ENCODE measurements around the gene IGLON5.

The IGLON5 gene

DNA sequence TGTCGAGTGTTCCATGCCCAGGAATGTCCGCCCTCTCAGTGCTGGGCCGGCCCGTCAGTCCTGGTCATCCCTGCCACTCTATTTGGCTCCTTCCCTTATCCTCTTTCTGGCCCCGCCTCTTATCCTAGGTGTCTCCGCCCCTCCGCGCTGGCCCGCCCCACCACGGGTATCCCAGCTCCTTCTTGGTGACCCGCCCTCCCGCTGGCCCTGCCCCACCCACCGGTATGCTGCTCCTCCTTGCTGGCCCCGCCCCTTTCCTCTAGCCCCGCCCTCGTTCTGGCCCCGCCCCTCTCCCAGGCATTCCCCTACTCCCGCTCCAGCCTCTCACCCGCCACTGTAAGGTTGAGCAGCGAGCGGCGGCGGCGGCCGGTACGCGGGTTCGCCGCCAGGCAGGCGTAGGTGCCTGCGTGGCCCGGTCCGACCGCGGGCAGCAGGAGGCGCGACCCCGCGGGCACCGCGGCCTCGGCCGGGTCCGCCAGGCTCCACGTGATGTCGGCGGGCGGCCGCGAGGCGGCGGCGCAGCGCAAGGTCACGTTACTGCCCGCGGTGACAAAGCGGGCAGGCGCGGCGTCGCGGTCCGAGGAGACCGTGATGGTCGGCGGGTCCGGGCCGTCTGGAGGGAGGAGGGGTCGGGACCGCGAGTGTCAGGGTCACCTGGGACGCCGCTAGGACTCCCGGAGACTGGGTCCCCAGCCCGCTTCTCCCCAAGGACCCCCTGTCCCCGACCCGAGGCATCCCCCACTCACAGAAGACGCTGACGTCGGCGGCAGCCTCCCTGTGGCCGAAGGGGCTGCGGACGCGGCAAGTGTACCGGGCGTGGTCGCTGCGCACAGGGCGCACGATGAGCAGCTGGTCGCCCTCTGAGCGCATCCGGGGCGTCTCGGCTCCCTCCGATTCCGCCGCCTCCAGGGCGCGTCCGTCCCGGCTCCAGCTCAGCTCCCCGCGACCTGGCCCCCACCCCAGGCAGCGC is 28.5 kb downstream of the IGLON5 start:
- peak; percentile 78 to 86 for DNase-seq

DNA sequence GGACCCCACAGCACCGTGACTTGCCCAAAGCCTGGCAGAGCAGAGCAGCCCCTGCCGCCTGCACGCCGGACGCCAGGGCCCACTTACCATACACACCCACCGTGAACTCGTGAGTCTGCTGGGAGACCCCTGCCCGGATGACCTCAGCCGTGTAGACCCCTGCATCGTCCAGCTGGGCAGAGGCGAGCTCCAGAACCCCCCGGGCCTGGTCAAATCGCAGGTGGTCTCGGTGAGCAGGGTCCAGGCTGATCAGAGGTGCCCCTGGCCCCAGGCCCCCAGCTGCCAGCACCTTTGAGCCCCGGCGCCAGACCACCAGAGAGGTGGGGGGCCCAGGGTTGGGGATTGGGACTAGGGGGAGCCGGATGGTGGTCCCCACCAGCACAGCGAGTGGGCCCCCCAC is 29.6 kb downstream of the IGLON5 start:
- no peak for DNase-seq

DNA sequence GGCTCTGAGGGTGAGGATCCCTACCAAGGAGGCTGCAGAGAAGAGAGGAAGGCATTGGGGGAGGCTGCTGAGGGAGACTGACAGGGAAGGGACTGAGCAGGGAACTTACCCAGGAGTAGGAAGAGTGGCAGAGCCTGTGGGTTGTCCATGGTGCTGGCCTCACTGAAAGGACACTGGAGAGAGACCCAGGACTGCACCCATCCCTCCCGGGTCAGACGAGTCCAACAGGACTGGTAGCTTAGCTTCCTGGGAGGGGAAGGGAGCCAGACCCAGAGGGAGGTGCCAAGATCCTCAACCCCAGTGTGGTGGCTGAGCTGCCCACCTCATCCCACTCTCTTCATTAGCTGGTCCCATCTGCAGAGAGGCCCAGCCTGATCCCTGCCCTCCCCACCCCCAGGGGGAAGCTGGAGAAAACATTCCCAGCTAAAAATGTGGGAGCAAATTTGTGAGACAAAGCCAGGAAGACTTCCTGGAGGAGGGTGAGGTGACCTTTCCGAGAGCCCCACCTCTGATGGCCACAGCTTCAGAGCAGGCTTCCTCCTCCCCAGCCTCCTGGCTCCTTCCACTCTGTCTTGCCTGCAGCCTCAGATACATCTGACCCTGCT is 30.6 kb downstream of the IGLON5 start, which contains the start of gene VSIG10L:
TSS of gene VSIG10L (minus strand) at position 164 of the 605 bp plus-strand sequence. CDS start at position 149, 15 bp downstream.
- DNase-seq, result no peak

DNA sequence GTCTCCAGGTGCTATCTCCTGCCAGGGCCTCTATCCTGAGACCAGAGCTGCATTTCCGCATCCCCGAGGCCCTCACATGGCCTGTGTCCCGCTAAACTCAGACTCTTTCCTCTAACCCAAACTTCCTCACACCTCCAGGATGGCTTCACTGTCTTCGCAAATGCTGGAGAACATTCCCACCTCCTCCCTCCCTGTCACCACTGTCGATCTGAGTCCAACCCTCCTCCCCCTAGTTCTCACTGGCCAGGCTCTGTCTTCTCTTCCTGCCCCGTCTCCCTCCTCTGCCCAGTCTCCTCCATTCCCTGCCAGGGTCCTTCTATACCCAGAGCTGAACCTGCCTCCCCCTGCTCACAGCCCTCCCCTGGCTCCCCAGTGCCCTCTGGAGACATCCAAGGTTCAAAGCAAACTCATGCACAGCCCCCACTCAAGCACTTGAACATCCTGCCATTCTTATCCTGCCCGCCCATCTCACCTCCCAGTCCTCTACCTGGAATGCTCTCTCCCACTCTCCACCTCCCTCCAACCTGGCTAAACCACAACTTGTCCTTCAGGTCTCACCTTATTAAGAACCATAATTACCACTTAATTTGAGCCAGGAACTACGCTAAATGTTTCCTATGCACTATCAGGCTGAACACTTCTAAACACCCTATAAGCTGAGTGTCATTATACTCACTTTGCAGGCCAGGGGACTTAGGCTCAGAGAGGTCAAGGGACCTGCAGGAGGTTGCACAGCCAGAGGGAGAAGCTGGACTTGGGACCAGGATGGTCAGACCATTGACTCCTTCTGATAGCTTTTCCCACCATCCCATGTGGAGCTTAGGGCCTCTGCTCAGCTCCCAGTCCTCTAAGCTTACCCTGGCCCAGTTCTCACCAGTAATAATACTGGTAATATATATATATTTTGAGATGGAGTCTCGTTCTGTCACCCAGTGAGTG is 31.5 kb downstream of the IGLON5 start:
- DNase-seq, result no peak

DNA sequence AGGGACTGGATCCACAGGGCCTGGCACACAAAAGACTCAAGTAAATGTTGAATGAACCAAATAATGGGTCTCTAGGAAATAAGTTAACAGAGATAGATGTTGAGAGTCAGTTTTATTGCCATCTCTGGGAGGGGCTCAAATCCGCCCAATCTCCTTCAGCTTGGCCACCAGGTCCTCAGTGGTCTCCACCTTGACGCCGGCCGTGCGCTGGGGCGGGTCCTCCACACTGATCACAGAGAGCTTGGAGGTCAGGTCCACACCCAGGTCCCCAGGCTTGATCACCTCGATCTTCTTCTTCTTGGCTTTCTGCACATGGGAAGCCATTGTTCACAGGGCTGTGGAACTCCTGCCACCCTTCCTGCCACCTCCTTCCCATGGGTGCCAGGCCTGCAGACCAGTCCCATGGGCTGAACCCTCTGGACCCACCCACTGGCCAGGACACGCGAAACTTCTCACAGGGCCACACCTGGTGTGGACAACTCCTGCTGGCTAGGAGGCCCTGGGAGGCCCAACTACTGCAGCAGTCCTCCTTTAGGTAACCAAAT is 33.7 kb downstream of the IGLON5 start:
- no peak for DNase-seq

DNA sequence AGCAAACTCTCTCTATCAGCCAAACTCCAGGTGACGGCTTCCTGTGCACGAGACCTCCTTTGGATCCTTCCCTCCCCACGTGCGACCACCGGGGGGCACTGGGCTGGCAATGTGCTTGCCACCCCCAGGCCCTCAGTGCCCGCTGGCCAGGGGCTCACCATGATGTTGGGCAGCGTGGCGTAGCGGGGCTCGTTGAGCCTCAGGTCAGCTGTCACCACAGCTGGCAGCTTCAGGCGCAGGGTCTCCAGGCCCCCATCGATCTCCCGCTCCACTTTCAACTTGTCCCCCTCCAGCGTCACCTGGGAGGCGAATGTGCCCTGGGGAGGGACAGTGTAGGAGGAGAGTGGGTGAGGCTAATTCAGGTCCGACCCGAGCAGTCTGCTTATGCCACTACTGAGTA is 35.3 kb downstream of the IGLON5 start:
- DNase-seq, result no peak

DNA sequence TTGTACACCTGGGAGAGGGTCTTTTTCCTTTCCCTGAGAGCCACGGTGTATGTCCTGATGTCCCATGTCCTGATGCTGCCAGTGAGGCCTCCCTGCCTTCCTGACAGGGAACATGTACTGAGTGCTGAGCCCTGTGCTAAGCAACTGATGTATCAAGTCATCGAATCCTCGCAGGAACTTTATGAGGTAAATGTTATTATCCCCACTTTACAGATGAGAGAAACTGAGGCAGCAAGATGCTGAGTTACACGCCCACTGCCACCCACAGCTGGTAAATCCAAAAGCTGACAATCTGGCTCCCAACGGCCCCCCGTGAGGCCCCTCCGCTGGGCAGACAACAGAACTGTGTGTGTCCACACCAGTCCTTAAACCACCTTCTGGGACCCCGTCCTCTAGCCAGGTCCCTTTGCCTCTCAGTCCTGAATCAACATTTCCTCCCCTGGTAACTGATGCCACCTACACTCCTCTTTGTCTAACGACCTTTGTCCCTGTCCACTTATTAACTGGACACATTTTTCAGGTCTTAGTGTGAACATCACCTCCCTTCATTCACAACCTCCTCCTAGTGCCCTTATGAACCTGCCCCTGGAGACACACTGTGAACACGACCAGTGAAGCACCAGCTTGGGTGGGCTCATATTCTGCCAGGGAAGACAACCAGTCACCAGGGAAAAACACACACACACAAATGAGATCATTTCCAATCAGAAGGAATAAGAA is 35.9 kb downstream of the IGLON5 start:
- no peak for DNase-seq

DNA sequence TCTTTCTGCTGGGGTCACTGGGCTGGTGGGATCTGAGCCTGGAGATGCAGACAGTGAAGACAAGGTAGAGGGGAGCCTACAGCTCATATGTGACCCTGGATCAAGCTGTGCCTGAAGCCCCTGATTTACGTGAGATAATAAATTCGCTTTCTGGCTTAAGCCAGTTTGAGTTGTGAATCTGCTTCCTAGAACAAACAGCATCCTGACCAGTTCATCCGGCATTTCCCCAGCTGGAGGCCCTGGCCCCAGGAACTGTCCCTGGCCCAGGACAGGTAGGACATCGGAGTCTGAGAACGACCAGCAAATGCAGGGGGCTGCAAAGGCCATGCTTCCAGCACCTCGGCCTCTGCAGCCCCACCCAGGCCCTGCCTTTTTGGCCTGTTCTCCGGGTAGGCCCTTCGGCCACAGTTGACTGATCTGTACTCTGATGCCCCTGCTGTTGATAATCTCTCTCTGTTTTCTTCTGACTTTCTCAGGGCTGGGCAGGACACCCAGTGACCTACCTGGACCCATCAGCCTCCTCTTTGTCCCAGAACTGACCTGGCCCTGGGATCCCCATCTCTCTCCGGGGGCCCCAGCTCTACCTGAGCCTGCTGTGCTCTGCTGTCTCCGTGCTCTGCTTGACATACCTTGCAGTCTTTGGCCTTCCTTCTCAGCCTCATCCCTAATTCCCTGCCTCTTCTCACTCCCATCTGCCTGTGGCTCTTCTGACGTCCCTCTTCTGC is 40.0 kb downstream of the IGLON5 start:
- DNase-seq, result no peak

DNA sequence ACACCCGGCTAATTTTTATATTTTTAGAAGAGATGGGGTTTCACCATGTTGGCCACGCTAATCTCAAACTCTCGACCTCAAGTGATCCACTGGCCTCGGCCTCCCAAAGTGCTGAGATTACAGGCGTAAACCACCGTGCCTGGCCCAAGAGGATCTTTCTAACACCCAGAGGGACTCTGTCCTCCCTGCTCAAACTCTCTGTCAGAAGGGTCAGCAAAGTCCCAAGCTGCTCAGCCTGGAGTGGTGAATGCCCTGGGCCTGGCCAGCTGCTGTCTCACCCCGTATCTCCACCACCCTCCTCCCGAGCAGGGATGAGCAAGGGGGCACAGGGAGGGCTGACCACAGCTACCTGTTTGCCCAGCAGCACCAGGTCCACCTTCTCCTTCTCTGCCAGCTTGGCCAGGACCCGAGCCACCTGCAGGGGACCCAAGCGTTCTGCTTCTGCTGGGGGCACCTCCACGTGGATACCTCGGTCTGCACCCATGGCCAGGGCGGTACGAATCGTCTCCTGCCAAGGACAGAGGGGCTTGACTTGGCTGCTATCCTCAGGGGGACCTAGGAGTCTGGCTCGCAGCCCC is 41.4 kb downstream of the IGLON5 start:
- DNase-seq, result no peak

DNA sequence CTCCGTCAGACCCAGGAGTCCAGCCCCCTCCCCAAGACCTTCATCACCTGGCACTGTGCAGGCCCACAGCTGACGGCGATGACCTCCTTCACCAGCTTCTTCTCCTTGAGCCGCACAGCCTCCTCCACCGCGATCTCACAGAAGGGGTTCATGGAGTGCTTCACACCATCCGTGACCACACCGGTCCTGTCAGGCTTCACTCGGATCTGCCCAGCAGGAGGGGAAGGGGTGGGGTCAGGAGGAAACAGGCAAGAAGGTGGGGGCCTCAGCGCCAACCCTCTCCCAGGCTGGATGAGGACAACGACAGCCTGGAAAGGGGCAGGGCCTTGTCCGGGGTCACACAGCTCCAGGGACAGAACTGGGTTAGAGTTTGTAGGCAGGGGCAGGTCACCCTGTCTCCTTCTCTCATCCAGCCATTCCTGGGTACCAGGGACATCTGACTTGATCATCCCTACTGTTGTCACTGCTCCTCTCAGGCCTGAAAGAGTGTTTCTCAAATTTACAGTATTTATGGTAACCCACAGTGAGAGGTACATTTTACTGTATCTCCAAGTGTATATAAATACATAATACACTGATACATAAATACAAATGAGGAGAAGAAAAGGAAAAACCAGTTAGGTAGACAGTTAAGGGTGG is 42.8 kb downstream of the IGLON5 start:
- DNase-seq, result no peak

DNA sequence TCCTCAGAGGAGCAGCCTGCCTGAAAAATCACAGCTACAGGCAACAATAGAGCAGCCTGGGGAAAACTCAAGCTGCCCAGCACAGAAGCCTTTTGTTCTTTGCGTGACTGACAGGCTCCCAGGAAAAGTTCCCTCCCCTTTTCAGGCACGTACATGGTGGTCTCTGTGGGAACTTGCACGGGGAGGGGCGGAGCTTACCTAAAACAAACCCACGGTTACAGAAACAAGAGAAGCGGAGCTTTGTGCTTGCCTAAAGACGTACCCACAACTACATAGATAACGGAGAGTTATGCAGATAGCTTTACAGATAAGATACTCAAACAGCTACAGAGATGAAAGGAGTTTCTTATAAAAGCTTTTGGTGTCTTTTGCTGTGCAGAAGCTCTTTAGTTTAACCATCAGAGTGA is 43.3 kb downstream of the IGLON5 start:
- DNase-seq, result no peak

DNA sequence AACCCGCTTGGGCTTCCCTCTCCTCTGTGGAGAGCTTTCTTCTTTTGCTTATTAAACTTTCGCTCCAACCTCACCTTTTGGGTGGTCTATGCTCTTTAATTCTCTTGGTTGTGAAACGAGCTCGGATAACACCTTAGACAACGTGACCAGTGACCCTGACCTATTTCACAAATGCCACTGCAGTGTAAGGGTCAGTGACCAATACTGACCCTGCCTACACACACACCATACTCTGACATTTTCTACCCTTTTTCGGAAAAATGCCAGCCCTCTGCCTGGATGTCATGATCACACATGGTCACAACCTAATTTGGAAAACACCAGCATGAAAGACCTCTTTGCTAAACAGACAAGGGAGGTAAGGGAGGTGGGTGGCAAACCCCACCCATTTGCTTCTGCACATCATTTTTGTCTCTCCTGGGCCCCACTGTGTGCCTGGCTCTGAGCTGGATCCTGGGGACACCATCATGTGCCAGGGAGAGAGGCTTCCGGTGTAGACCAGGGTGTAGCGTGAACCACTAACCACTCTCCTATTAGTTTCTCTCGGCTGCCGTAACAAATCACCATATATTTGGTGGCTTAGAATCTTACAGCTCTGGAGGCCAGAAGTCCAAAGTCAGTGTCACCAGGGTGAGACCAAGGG is 44.8 kb downstream of the IGLON5 start:
- no peak for DNase-seq

DNA sequence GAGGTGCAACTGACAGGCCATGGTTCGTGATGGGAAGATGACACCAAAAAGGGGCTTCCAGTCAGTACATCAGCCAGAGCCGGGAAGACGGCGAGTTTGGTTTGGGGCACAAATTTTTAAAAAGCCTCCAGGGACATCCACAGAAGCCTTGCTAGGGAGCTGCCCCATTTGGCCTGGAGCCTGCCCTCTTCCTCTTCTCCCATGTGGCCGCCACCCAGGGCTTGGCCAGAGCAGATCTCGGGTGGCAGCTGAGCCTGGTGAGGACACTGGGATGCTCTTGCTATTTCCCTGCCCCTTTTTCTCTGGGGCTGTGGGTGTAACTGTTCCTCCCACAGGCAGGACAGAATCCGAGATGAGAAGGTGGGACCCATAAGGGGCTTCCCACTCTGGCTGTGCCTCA is 46.5 kb downstream of the IGLON5 start:
- DNase-seq, result no peak

DNA sequence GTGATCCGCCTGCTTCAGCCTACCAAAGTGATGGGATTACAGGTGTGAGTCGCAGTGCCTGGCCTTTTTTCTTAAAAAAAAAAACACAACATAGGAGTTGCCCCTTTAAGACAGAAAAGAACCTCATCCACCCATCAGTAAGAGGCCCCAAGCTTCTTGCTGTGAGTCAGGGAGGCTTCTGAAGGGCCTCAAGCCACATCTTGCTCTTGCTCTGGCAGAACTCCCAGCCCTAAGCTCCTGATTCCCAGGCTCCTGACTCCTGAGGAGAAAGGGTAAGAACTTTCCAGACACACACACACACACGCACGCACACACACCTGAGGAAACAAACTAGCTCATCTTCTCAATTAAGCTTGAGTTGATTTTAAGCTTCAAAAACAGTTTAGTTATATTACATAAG is 47.9 kb downstream of the IGLON5 start:
- peak in 1 of 2 experiments; percentile 10 for DNase-seq

DNA sequence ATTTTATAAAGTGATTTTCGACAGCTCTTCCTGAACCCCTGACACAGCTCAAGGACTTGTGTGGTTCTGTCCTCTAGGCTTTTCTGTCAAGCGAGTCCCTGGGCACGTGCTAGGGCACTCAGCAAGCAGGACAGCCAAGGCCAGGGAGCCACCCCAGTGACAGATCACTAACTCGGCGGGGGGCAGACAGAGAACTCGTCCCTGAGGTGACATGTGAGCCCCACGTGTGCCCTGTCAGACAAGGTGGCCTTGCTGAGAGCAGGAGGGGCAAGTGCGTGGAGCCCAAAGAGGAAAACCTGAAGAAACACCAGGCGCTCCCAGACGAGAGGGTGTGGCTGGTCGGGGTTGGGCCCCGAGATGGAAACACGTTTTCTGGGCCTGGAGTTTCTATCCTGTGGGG is 49.8 kb downstream of the IGLON5 start:
- no peak for DNase-seq

DNA sequence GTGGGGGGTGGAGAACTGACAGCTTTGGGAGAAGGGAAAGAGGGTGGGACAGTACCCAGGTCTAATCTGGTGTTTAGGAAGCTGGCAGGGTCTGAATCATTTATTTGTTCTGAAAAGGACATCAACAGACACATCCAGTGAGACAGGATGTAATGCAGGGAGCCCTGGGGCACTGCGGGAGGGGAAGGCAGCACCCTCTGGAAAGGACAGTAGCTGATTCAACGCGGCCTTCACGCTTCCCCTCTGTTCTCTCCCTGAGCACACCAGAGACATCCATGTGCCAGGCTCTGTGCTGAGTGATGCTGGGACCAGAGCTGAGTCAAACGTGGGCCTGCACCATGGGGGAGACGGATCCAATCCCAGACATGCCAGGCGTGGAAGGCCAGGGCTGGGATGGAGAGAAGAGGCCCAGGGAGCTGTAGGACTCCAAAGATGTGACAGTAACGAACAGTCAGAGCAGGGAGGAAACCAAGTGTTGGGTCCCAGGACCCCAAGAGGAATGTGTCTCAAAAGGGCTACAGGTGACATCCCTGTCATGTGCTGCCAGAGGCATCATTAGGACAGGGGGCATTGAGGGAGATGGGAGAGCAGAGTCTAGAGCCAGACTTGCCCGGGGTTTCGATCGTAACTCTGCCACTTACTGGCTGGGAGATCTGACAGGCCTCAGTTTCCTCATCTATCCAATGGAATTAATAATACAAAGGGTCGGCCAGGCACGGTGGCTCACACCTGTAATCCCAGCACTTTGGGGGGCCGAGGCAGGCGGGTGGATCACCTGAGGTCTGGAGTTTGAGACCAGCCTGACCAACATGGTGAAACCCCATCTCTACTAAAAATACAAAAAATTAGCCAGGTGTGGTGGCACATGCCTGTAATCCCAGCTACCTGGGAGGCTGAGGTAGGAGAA is 53.0 kb downstream of the IGLON5 start:
- DNase-seq, result no peak

DNA sequence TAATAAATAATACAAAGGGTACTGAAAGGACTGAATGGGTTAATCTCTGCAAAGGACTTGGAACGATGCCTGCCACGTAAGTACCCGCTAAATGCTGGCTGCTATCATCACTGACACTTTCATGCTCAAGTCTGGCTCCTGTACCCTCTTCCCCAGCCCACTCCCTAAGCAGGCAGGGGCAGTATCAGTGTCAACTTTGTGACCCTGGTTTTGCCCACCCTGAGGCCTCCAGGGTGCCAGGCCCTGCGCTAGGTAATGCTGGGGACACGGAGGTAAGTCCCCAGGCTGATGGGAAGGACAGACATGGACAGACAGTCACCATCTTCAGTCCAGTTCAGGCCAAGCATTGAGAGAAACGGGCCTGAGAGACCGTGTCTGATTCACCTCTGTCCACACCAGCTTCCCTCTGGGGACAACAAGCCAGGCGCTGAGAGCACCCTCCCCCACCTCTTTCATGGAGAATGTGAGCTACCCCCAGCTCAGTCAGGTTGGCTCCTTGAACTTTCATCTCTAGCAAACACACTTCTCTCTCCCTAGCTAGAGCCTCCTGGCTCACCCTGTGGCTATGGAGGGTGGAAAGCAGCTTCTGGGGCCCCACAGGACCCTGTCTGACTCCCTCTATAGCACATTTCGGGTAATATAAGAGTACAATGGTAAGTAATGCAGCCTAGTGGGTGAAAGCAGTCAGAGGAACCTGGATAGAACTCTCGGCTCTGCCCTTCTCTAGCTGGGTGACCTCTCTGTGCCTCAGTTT is 53.9 kb downstream of the IGLON5 start:
- no peak for DNase-seq

DNA sequence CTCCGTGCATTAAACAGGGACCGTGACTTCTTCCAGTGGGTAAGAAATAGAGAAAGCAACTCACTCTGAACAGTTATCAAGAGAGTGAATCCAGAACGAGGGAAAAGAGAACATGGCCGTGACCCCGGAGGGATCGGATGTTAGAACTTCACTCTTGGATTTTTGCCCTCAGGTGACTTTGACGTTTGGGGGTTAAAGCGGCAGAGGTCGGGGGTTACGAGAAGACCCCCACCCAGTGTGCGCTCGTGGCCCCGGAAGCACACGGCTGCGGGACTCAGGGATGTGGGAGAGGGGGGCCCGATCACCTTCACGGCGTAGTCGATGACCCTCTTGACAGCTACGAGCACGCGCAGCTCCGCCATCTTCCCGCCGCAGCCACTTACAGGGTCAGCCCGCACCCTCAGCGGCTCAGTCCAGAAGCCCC is 54.5 kb downstream of the IGLON5 start, which contains the start of gene ETFB:
TSS of gene ETFB (minus strand) at position 424 of the 424 bp plus-strand sequence. CDS start at position 362, 62 bp downstream.
- DNase-seq, result no peak

Measured in SW 1271 (cell line).